B cell (primary cell): ENCODE results near the gene KCNG3. TPM values are rescaled to one million over a fixed set of nuclear protein-coding genes. Genes with fewer than 3 reads are reported as not detected.

Experiments
- ATAC-seq: fragments of 200-7000 bp; cut with Tn5 transposase; one replicate; pipeline ENCODE4 v1.10.0; 2021; ENCODE audit warnings: low read depth, mild to moderate bottlenecking, moderate number of reproducible peaks, moderate library complexity
- CTCF ChIA-PET: fragments of 350-600 bp; sonication (Branson Sonifier 250); formaldehyde crosslinking; loops from one replicate; lab custom pipeline; 2021; ENCODE audit warnings: antibody characterized with exemption, inconsistent platforms; lab: Charles Lee
- POLR2A ChIA-PET: fragments of 350-600 bp; sonication (Branson Sonifier 250); formaldehyde crosslinking; loops from one replicate; lab custom pipeline; 2021; ENCODE audit warnings: antibody characterized with exemption; lab: Charles Lee
- DNase-seq: peaks from one replicate; pipeline ENCODE4 v3.0.0; 2013
- H2AFZ ChIP-seq: 2 replicates; pipeline ENCODE4 v1.6.1; 2012; ENCODE audit warnings: mild to moderate bottlenecking, low read depth, low read length; ENCODE audit not compliant: insufficient read depth, poor library complexity, severe bottlenecking
- H3K27ac ChIP-seq, 2 donors: 1 replicate in 1 of 2; 2 replicates in 1 of 2; pipeline ENCODE4 v1.5.1; 2012 to 2013; ENCODE audit warnings: low read length in 2 of 2, mild to moderate bottlenecking in 2 of 2, moderate library complexity in 1 of 2
- H3K27me3 ChIP-seq, 4 experiments: fragments of 200-600 bp in 1 of 4; sonication (generic) in 1 of 4; replicated peaks in 1 of 4; 1 replicate in 2 of 4; 2 replicates in 2 of 4; pipeline versions ENCODE4 v1.6.1 to v1.7.0; 2013 to 2016; ENCODE audit warnings: low read length in 3 of 4, mild to moderate bottlenecking in 2 of 4, mixed read lengths in 1 of 4, moderate library complexity in 1 of 4; ENCODE audit not compliant: insufficient read depth in 4 of 4, control insufficient read depth in 3 of 4; ENCODE audit errors: control extremely low read depth in 1 of 4
- H3K36me3 ChIP-seq, 2 experiments: replicated peaks in 1 of 2; 1 replicate in 1 of 2; 2 replicates in 1 of 2; pipeline versions ENCODE4 v1.6.1 to v1.7.1; 2013; ENCODE audit warnings: low read length in 1 of 2; ENCODE audit not compliant: insufficient read depth in 2 of 2, control insufficient read depth in 1 of 2; ENCODE audit errors: control extremely low read depth in 1 of 2, extremely low read depth in 1 of 2
- H3K4me1 ChIP-seq, 2 donors: fragments of 200-600 bp in 1 of 2; sonication (generic) in 1 of 2; 1 replicate in 1 of 2; 2 replicates in 1 of 2; pipeline versions ENCODE4 v1.5.1 to v1.6.1; 2013 to 2017; ENCODE audit warnings: low read length in 2 of 2; ENCODE audit not compliant: control insufficient read depth in 2 of 2, insufficient read depth in 2 of 2
- H3K4me2 ChIP-seq: replicated peaks from 2 replicates; pipeline ENCODE3; 2012; ENCODE audit warnings: mild to moderate bottlenecking, low read depth, low read length; ENCODE audit not compliant: poor library complexity, severe bottlenecking
- H3K4me3 ChIP-seq, 5 experiments: fragments of 200-600 bp in 1 of 5; sonication (generic) in 1 of 5; 1 replicate in 3 of 5; 2 replicates in 2 of 5; pipeline versions ENCODE4 v1.5.1 to v1.7.0; 2011 to 2016; ENCODE audit warnings: low read length in 4 of 5, mild to moderate bottlenecking in 4 of 5, low read depth in 2 of 5, control low read depth in 1 of 5, moderate library complexity in 1 of 5; ENCODE audit not compliant: insufficient read depth in 1 of 5; ENCODE audit errors: control extremely low read depth in 1 of 5, extremely low read depth in 1 of 5
- H3K79me2 ChIP-seq: fragments of 200-600 bp; sonication (generic); one replicate; pipeline ENCODE4 v1.6.0; 2016; ENCODE audit warnings: low read length; ENCODE audit not compliant: control insufficient read depth, insufficient read depth
- H3K9ac ChIP-seq: fragments of 200-600 bp; sonication (generic); 2 replicates; pipeline ENCODE4 v1.6.1; 2017; ENCODE audit warnings: mild to moderate bottlenecking, low read length, moderate library complexity
- H3K9me3 ChIP-seq, 3 donors: one replicate each; pipeline versions ENCODE4 v1.6.1 to v1.7.1; 2013; ENCODE audit warnings: low read length in 2 of 3; ENCODE audit not compliant: control insufficient read depth in 2 of 3, insufficient read depth in 1 of 3; ENCODE audit errors: control extremely low read depth in 1 of 3
- H4K20me1 ChIP-seq: 2 replicates; pipeline ENCODE4 v1.6.0; 2012; ENCODE audit warnings: mild to moderate bottlenecking, low read length; ENCODE audit not compliant: insufficient read depth, control insufficient read depth, poor library complexity, severe bottlenecking
- H3K27ac Mint-ChIP-seq: one replicate; pipeline ENCODE4 v1.8.0; 2021; ENCODE audit warnings: mixed read lengths
- H3K27me3 Mint-ChIP-seq: one replicate; pipeline ENCODE4 v1.8.0; 2021; ENCODE audit warnings: mixed read lengths
- H3K4me1 Mint-ChIP-seq: one replicate; pipeline ENCODE4 v1.8.0; 2021; ENCODE audit warnings: mixed read lengths
- H3K4me3 Mint-ChIP-seq: one replicate; pipeline ENCODE4 v1.8.0; 2021; ENCODE audit warnings: mixed read lengths
- H3K9me3 Mint-ChIP-seq: one replicate; pipeline ENCODE4 v1.8.0; 2022; ENCODE audit warnings: mixed read lengths; ENCODE audit not compliant: insufficient read depth
- EZH2 ChIP-seq: IDR thresholded peaks from 2 replicates; pipeline ENCODE4 v1.6.1; 2012; ENCODE audit warnings: borderline replicate concordance, low read depth, mild to moderate bottlenecking, moderate library complexity, low read length; ENCODE audit not compliant: insufficient read depth, poor library complexity, severe bottlenecking
- WGBS: methylation state at CpG from one replicate; pipeline ENCODE4 v1.1.5; 2013; ENCODE audit warnings: missing lambda C conversion rate; ENCODE audit not compliant: insufficient coverage; 5-methylcytosine and 5-hydroxymethylcytosine counted together
- intact Hi-C: fragments of 100-400 bp; cut with micrococcal nuclease; formaldehyde crosslinking; loops from one replicate; pipeline ENCODE4 v1.10.0; 2022
- polyA plus RNA-seq: library from polyadenylated mRNA; depleted of rRNA; stranded (reverse); fragments of >200 nt; gene quantifications from 2 replicates; pipeline ENCODE4 v1.2.3, GENCODE V29; 2012
- total RNA-seq, 2 donors: library from RNA; stranded (reverse); fragments of 120-200 nt in 1 of 2; gene quantifications; 1 replicate in 1 of 2; 2 replicates in 1 of 2; pipeline versions ENCODE4 v1.2.3 to v1.2.4, GENCODE V29; 2013 to 2022
- TF ChIP-seq, protein P1 (sequence below): fragments of 200-600 bp; IDR thresholded peaks from one replicate; pipeline ENCODE4 v1.8.0; 2022; ENCODE audit warnings: antibody characterized with exemption, mild to moderate bottlenecking

KCNG3 gene
- total and polyA plus RNA-seq, 2 donors (not counting 1 experiment from before 2014, with no cell fraction given): not detected

GRCh38 chr2:42407476-42407875 is 86.3 kb downstream of the KCNG3 start:
- Histone ChIP-seq H3K4me3 (no peak overlapping the region), H3K27me3 (no peaks in the 10 kb centered on the region), H3K27ac (no peak overlapping the region), H2AFZ (no peak overlapping the region), H4K20me1 (no peaks in the 10 kb centered on the region), H3K79me2 (no peaks in the 10 kb centered on the region), H3K36me3 (no peaks in the 10 kb centered on the region), H3K9me3 (peaks cover 0 to 20% (median 0%) of the 10 kb centered on the region in 3 donors), H3K4me2 (no peak overlapping the region), H3K4me1 (no peaks in the 10 kb centered on the region), H3K9ac (no peak overlapping the region)
- peaks cover 15% of the 10 kb centered on the region for H3K27me3 Mint-ChIP-seq
- ChIA-PET POLR2A (no interaction called here), CTCF (no interaction called here)
- H3K4me3 Mint-ChIP-seq: no peak overlapping the region
- H3K27ac Mint-ChIP-seq: no peak overlapping the region
- WGBS: 83% methylated on average over 6 of the region's 6 CpGs
- no peaks in the 10 kb centered on the region for H3K4me1 Mint-ChIP-seq
- intact Hi-C loops: no loop called here
- no peak for ATAC-seq
- DNase-seq: no peak
- TF ChIP-seq EZH2: no peak
- TF ChIP-seq, protein P1, sequence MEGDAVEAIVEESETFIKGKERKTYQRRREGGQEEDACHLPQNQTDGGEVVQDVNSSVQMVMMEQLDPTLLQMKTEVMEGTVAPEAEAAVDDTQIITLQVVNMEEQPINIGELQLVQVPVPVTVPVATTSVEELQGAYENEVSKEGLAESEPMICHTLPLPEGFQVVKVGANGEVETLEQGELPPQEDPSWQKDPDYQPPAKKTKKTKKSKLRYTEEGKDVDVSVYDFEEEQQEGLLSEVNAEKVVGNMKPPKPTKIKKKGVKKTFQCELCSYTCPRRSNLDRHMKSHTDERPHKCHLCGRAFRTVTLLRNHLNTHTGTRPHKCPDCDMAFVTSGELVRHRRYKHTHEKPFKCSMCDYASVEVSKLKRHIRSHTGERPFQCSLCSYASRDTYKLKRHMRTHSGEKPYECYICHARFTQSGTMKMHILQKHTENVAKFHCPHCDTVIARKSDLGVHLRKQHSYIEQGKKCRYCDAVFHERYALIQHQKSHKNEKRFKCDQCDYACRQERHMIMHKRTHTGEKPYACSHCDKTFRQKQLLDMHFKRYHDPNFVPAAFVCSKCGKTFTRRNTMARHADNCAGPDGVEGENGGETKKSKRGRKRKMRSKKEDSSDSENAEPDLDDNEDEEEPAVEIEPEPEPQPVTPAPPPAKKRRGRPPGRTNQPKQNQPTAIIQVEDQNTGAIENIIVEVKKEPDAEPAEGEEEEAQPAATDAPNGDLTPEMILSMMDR: no peak
- H3K9me3 Mint-ChIP-seq: no peaks in the 10 kb centered on the region

GRCh38 chr2:42404676-42405075 is 89.1 kb downstream of the KCNG3 start:
- Mint-ChIP-seq H3K4me3 (no peak overlapping the region), H3K4me1 (no peaks in the 10 kb centered on the region), H3K27me3 (peaks cover 9% of the 10 kb centered on the region), H3K9me3 (no peaks in the 10 kb centered on the region), H3K27ac (no peak overlapping the region)
- peaks cover 0 to 25% (median 0%) of the 10 kb centered on the region in 3 donors for H3K9me3 ChIP-seq
- no peaks in the 10 kb centered on the region for H3K79me2 ChIP-seq
- 82% methylated on average over 4 of the region's 4 CpGs for WGBS
- DNase-seq (no peak), ATAC-seq (no peak)
- H3K4me1 ChIP-seq: no peaks in the 10 kb centered on the region
- no peak overlapping the region for H3K4me2 ChIP-seq
- ChIA-PET POLR2A (no interaction called here), CTCF (no interaction called here)
- no peak overlapping the region for H2AFZ ChIP-seq
- TF ChIP-seq, protein P1: no peak
- TF ChIP-seq EZH2: no peak
- H3K27me3 ChIP-seq: no peaks in the 10 kb centered on the region
- H3K9ac ChIP-seq: no peak overlapping the region
- no peak overlapping the region for H3K4me3 ChIP-seq
- H3K36me3 ChIP-seq: no peaks in the 10 kb centered on the region
- intact Hi-C loops: no loop called here
- H3K27ac ChIP-seq: no peak overlapping the region
- no peaks in the 10 kb centered on the region for H4K20me1 ChIP-seq
